ENCODE measurements around the gene MARCHF11.

The MARCHF11 gene

GRCh38 chr5:16050414-16050813 lies 129.2 kb downstream of the MARCHF11 start:
- DNase-seq, result no peak

GRCh38 chr5:16049761-16050160 lies 129.8 kb downstream of the MARCHF11 start:
- no peak for DNase-seq

GRCh38 chr5:16048132-16048531 lies 131.5 kb downstream of the MARCHF11 start:
- no peak for DNase-seq

GRCh38 chr5:16043349-16043965 lies 136.1 kb downstream of the MARCHF11 start:
- no peak for DNase-seq

- no peak for DNase-seq
These were observed 142.3 kb downstream of the MARCHF11 start for GRCh38 chr5:16037121-16037845.

GRCh38 chr5:16034319-16035001 lies 145.1 kb downstream of the MARCHF11 start:
- no peak for DNase-seq

- DNase-seq, result no peak
These were observed 146.2 kb downstream of the MARCHF11 start for GRCh38 chr5:16033187-16033925.

GRCh38 chr5:16028708-16029107 lies 150.9 kb downstream of the MARCHF11 start:
- no peak for DNase-seq

- no peak for DNase-seq
These were observed 153.9 kb downstream of the MARCHF11 start for GRCh38 chr5:16025681-16026080.

- no peak for DNase-seq
These were observed 160.6 kb downstream of the MARCHF11 start for GRCh38 chr5:16018970-16019369.

- no peak for DNase-seq
These were observed 161.9 kb downstream of the MARCHF11 start for GRCh38 chr5:16017720-16018119.

All from hematopoietic multipotent progenitor cell treated with erythropoietin and hydrocortisone succinate and interleukin-3 and kit ligand, for 4 days (in vitro differentiated cells).